Right atrium auricular region (tissue), 2 donors: ENCODE measurements around the gene RGS14. TPM values are rescaled to one million over a fixed set of nuclear protein-coding genes. Genes with fewer than 3 reads are reported as not detected.
"Not testable (repeated sequence)": the region's sequence is repeated elsewhere in the genome, so short reads cannot be mapped to it uniquely, and the experiment has no call there.

Experiments
- DNase-seq: peaks from one replicate; pipeline ENCODE4 v3.0.0-alpha.2; 2019; ENCODE audit warnings: low spot score
- H3K27ac ChIP-seq, 2 donors: fragments of 200-600 bp; sonication (generic); 1 replicate in 1 of 2; 2 replicates in 1 of 2; pipeline ENCODE4 v1.5.1; 2016 to 2019
- H3K27me3 ChIP-seq, 2 donors: fragments of 200-600 bp; sonication (generic); one replicate each; pipeline versions ENCODE4 v1.5.1 to v1.6.0; 2017 to 2019
- H3K36me3 ChIP-seq: fragments of 200-600 bp; sonication (generic); one replicate; pipeline ENCODE4 v1.5.1; 2016
- H3K4me1 ChIP-seq, 2 donors: fragments of 200-600 bp; sonication (generic); one replicate each; pipeline versions ENCODE4 v1.5.1 to v1.6.0; 2017 to 2019
- H3K4me3 ChIP-seq, 2 donors: fragments of 200-600 bp; sonication (generic); 1 replicate in 1 of 2; 2 replicates in 1 of 2; pipeline ENCODE4 v1.5.1; 2017 to 2019; ENCODE audit warnings: mild to moderate bottlenecking in 1 of 2, moderate library complexity in 1 of 2
- H3K9me3 ChIP-seq, 2 donors: fragments of 200-600 bp; sonication (generic); one replicate each; pipeline ENCODE4 v1.5.1; 2019
- CTCF ChIP-seq, 2 donors: fragments of 200-600 bp; sonication (generic); IDR thresholded peaks; one replicate each; pipeline ENCODE4 v1.5.1; 2019; ENCODE audit warnings: antibody characterized with exemption in 2 of 2
- total RNA-seq, 2 donors: library from RNA; depleted of rRNA; stranded (reverse); fragments of >200 nt; gene quantifications; one replicate each; pipeline ENCODE4 v1.1.0, GENCODE V29; 2016

The RGS14 gene
- total RNA-seq, 2 donors from 2014 or later, result 3.1 to 6.8 TPM

GRCh38 chr5:177355868-177356168 is 1.9 kb upstream of the RGS14 start:
- Histone ChIP-seq H3K9me3 (no peaks in the 10 kb centered on the region), H3K36me3 (no peaks in the 10 kb centered on the region), H3K27ac (no peak overlapping the region), H3K27me3 (no peaks in the 10 kb centered on the region), H3K4me3 (no peak overlapping the region), H3K4me1 (peaks cover 0 to 9% of the 10 kb centered on the region in 2 donors)
- DNase-seq, result no peak
- no peak for TF ChIP-seq CTCF (IDR thresholded peaks at IDR 0.05)

- no peak overlapping the region for H3K4me3 ChIP-seq
- no peak for TF ChIP-seq CTCF (IDR thresholded peaks at IDR 0.05)
- H3K36me3 ChIP-seq, result no peaks in the 10 kb centered on the region
- no peaks in the 10 kb centered on the region for H3K27me3 ChIP-seq
- no peaks in the 10 kb centered on the region for H3K9me3 ChIP-seq
- no peak overlapping the region for H3K27ac ChIP-seq
- H3K4me1 ChIP-seq, result peaks cover 0 to 6% of the 10 kb centered on the region in 2 donors
- no peak for DNase-seq
Measured at GRCh38 chr5:177356746-177357145, 978 bp upstream of the RGS14 start.

GRCh38 chr5:177357146-177357458 is 622 bp upstream of the RGS14 start:
- H3K4me1 ChIP-seq, result peaks cover 0 to 6% of the 10 kb centered on the region in 2 donors
- no peaks in the 10 kb centered on the region for H3K36me3 ChIP-seq
- TF ChIP-seq CTCF (IDR thresholded peaks at IDR 0.05), result no peak

GRCh38 chr5:177358370-177358819 is 671 bp downstream of the RGS14 start:
- Histone ChIP-seq H3K4me1 (peaks cover 0 to 18% of the 10 kb centered on the region in 2 donors), H3K27ac (no peak overlapping the region)
- no peak for DNase-seq

More at GRCh38 chr5:177357146-177357458, 622 bp upstream of the RGS14 start:
- H3K4me3 ChIP-seq, result no peak overlapping the region
- no peaks in the 10 kb centered on the region for H3K27me3 ChIP-seq
- no peaks in the 10 kb centered on the region for H3K9me3 ChIP-seq
- H3K27ac ChIP-seq, result no peak overlapping the region
- DNase-seq, result no peak

GRCh38 chr5:177359451-177359851 is 1.7 kb downstream of the RGS14 start:
- Histone ChIP-seq H3K4me1 (peaks cover 0 to 22% of the 10 kb centered on the region in 2 donors), H3K36me3 (no peaks in the 10 kb centered on the region), H3K27me3 (no peaks in the 10 kb centered on the region), H3K27ac (no peak overlapping the region), H3K4me3 (no peak overlapping the region), H3K9me3 (no peaks in the 10 kb centered on the region)
- TF ChIP-seq CTCF (IDR thresholded peaks at IDR 0.05), result no peak
- no peak for DNase-seq

More at GRCh38 chr5:177358370-177358819, 671 bp downstream of the RGS14 start:
- peak overlapping the region; percentile 9 to 36 for H3K4me3 ChIP-seq
- H3K27me3 ChIP-seq, result no peaks in the 10 kb centered on the region
- no peaks in the 10 kb centered on the region for H3K9me3 ChIP-seq
- H3K36me3 ChIP-seq, result no peaks in the 10 kb centered on the region
- no peak for TF ChIP-seq CTCF (IDR thresholded peaks at IDR 0.05)

- Histone ChIP-seq H3K4me3 (no peak overlapping the region), H3K4me1 (peaks cover 0 to 22% of the 10 kb centered on the region in 2 donors), H3K27me3 (no peaks in the 10 kb centered on the region), H3K9me3 (no peaks in the 10 kb centered on the region), H3K27ac (no peak overlapping the region), H3K36me3 (no peaks in the 10 kb centered on the region)
- DNase-seq, result no peak
- TF ChIP-seq CTCF (IDR thresholded peaks at IDR 0.05), result no peak
Measured at GRCh38 chr5:177359860-177360259, 2.1 kb downstream of the RGS14 start.

GRCh38 chr5:177360740-177361139 is 3.0 kb downstream of the RGS14 start:
- H3K9me3 ChIP-seq, H3K4me3 ChIP-seq, DNase-seq, H3K36me3 ChIP-seq, H3K27me3 ChIP-seq, H3K27ac ChIP-seq: not testable (repeated sequence)
- H3K4me1 ChIP-seq, result peaks cover 0 to 23% of the 10 kb centered on the region in 2 donors
